WTC11 (cell line): ENCODE results near the gene UFC1. TPM values are rescaled to one million over a fixed set of nuclear protein-coding genes. Genes with fewer than 3 reads are reported as not detected.
A peak's percentile ranks its signal among the peaks of the same experiment; 100 is the strongest.

Experiments
- ATAC-seq: fragments of 200-7000 bp; cut with Tn5 transposase; 2 replicates; pipeline ENCODE4 v1.10.0; 2021; ENCODE audit warnings: mild to moderate bottlenecking, moderate library complexity
- CTCF ChIA-PET: fragments of 300-600 bp; sonication (Branson Sonifier 250); formaldehyde crosslinking; loops from one replicate; lab custom pipeline; 2021; ENCODE audit warnings: antibody characterized with exemption; lab: Charles Lee
- POLR2A ChIA-PET: fragments of 350-600 bp; sonication (Branson Sonifier 250); formaldehyde crosslinking; loops from one replicate; lab custom pipeline; 2021; ENCODE audit warnings: antibody characterized with exemption; lab: Charles Lee
- DNase-seq: peaks from one replicate; pipeline ENCODE4 v3.0.0; 2021; ENCODE audit warnings: low spot score
- H3K27ac Mint-ChIP-seq: 2 replicates; pipeline ENCODE4 v1.8.0; 2021; ENCODE audit warnings: mixed read lengths
- H3K27me3 Mint-ChIP-seq: 2 replicates; pipeline ENCODE4 v1.8.0; 2021; ENCODE audit warnings: low read depth, mild to moderate bottlenecking, moderate library complexity, mixed read lengths
- H3K36me3 Mint-ChIP-seq: 2 replicates; pipeline ENCODE4 v1.8.0; 2021; ENCODE audit warnings: mixed read lengths
- H3K4me1 Mint-ChIP-seq: 2 replicates; pipeline ENCODE4 v1.8.0; 2022; ENCODE audit warnings: mixed read lengths
- H3K4me3 Mint-ChIP-seq: 2 replicates; pipeline ENCODE4 v1.8.0; 2021; ENCODE audit warnings: mild to moderate bottlenecking, moderate library complexity, mixed read lengths
- H3K9me3 Mint-ChIP-seq: 2 replicates; pipeline ENCODE4 v1.8.0; 2021; ENCODE audit warnings: mixed read lengths
- ARID4B ChIP-seq: sonication (generic); formaldehyde crosslinking; IDR thresholded peaks from 2 replicates; pipeline ENCODE4 v1.8.0; 2023; ENCODE audit warnings: missing genetic modification reagents, mild to moderate bottlenecking, borderline replicate concordance
- ATF1 ChIP-seq: sonication (generic); formaldehyde crosslinking; IDR thresholded peaks from 2 replicates; pipeline ENCODE4 v1.8.1; 2023; ENCODE audit warnings: mild to moderate bottlenecking, moderate library complexity, missing genetic modification reagents
- CBFB ChIP-seq: sonication (generic); formaldehyde crosslinking; IDR thresholded peaks from 2 replicates; pipeline ENCODE4 v1.8.1; 2022; ENCODE audit warnings: mild to moderate bottlenecking, low read depth, missing genetic modification reagents
- CREM ChIP-seq: sonication (generic); formaldehyde crosslinking; IDR thresholded peaks from 2 replicates; pipeline ENCODE4 v1.8.1; 2022; ENCODE audit warnings: mild to moderate bottlenecking, missing genetic modification reagents, moderate library complexity
- E2F5 ChIP-seq: sonication (generic); formaldehyde crosslinking; IDR thresholded peaks from 2 replicates; pipeline ENCODE4 v1.8.1; 2022; ENCODE audit warnings: mild to moderate bottlenecking, moderate library complexity, missing genetic modification reagents
- FOXK1 ChIP-seq: sonication (generic); formaldehyde crosslinking; IDR thresholded peaks from 2 replicates; pipeline ENCODE4 v1.8.0; 2022; ENCODE audit warnings: mild to moderate bottlenecking, moderate library complexity, missing genetic modification reagents
- FOXP4 ChIP-seq: sonication (generic); formaldehyde crosslinking; IDR thresholded peaks from 2 replicates; pipeline ENCODE4 v1.8.0; 2022; ENCODE audit warnings: mild to moderate bottlenecking, missing genetic modification reagents
- GTF2I ChIP-seq: fragments of 250-450 bp; sonication (Bioruptor Pico); conservative IDR thresholded peaks from 2 replicates; pipeline ENCODE4 v1.4.0; 2021; ENCODE audit warnings: mild to moderate bottlenecking
- RELA ChIP-seq: sonication (generic); formaldehyde crosslinking; IDR thresholded peaks from 2 replicates; pipeline ENCODE4 v1.8.1; 2022; ENCODE audit warnings: missing genetic modification reagents, mild to moderate bottlenecking, borderline replicate concordance
- TP53 ChIP-seq: sonication (generic); formaldehyde crosslinking; IDR thresholded peaks from 2 replicates; pipeline ENCODE4 v1.8.1; 2023; ENCODE audit warnings: mild to moderate bottlenecking, missing genetic modification reagents
- ZMAT4 ChIP-seq: fragments of 250-450 bp; sonication (Bioruptor Pico); IDR thresholded peaks from 2 replicates; pipeline ENCODE4 v1.9.0; 2021; ENCODE audit warnings: mild to moderate bottlenecking
- total RNA-seq: library from RNA; stranded (reverse); gene quantifications from 3 replicates; pipeline ENCODE4 v1.2.3, GENCODE V29; 2021
- TF ChIP-seq, protein P1 (sequence below): sonication (generic); formaldehyde crosslinking; IDR thresholded peaks from 2 replicates; pipeline ENCODE4 v1.8.0; 2023; ENCODE audit warnings: mild to moderate bottlenecking, missing genetic modification reagents

UFC1 gene
- total RNA-seq, 1 experiment from 2014 or later: 56.2 TPM

- no peak for ATAC-seq
- ChIA-PET CTCF (interaction anchor here (1.1 to 2.5 kb wide), 5 partner anchors 8 to 104 kb away, joined by 3 to 41 read pairs (median 7); partner anchors contain the start of genes PPOX and TOMM40L), POLR2A (interaction anchor here (1.1 to 1.5 kb wide), 2 partner anchors 44 to 130 kb away, joined by 3 to 5 read pairs; partner anchors contain the start of gene DEDD)
- H3K27me3 Mint-ChIP-seq: no peaks in the 10 kb centered on the region
- H3K4me3 Mint-ChIP-seq: peak overlapping the region; percentile 97
- DNase-seq: no peak
- H3K9me3 Mint-ChIP-seq: no peaks in the 10 kb centered on the region
- H3K27ac Mint-ChIP-seq: peak overlapping the region; percentile 60; the same call in 1 of the 2 replicates
- TF ChIP-seq, protein P1, sequence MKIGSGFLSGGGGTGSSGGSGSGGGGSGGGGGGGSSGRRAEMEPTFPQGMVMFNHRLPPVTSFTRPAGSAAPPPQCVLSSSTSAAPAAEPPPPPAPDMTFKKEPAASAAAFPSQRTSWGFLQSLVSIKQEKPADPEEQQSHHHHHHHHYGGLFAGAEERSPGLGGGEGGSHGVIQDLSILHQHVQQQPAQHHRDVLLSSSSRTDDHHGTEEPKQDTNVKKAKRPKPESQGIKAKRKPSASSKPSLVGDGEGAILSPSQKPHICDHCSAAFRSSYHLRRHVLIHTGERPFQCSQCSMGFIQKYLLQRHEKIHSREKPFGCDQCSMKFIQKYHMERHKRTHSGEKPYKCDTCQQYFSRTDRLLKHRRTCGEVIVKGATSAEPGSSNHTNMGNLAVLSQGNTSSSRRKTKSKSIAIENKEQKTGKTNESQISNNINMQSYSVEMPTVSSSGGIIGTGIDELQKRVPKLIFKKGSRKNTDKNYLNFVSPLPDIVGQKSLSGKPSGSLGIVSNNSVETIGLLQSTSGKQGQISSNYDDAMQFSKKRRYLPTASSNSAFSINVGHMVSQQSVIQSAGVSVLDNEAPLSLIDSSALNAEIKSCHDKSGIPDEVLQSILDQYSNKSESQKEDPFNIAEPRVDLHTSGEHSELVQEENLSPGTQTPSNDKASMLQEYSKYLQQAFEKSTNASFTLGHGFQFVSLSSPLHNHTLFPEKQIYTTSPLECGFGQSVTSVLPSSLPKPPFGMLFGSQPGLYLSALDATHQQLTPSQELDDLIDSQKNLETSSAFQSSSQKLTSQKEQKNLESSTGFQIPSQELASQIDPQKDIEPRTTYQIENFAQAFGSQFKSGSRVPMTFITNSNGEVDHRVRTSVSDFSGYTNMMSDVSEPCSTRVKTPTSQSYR (CRISPR knock-in tag): no peak
- TF ChIP-seq FOXP4 (CRISPR knock-in tag) (no peak), CBFB (CRISPR knock-in tag) (no peak), ARID4B (CRISPR knock-in tag) (no peak), RELA (CRISPR knock-in tag) (no peak), ZMAT4 (CRISPR knock-in tag) (no peak), GTF2I (no peak), FOXK1 (CRISPR knock-in tag) (no peak), ATF1 (no peak)
- peaks cover 39% of the 10 kb centered on the region for H3K36me3 Mint-ChIP-seq
- peaks cover 20% of the 10 kb centered on the region for H3K4me1 Mint-ChIP-seq
These were observed 22.1 kb downstream of the UFC1 start for GRCh38 chr1:161175771-161176453.

- Mint-ChIP-seq H3K9me3 (no peaks in the 10 kb centered on the region), H3K4me1 (peaks cover 20% of the 10 kb centered on the region), H3K36me3 (peaks cover 34% of the 10 kb centered on the region), H3K27me3 (no peaks in the 10 kb centered on the region), H3K4me3 (peak overlapping the region; percentile 97), H3K27ac (peak overlapping the region; percentile 100; the same call in 1 of the 2 replicates)
- POLR2A ChIA-PET: interaction anchor here (0.9 to 1.7 kb wide), 7 partner anchors 10 to 137 kb away, joined by 3 to 9 read pairs (median 3); partner anchors contain the start of genes ADAMTS4, DEDD, PPOX and SDHC
- TF ChIP-seq TP53 (CRISPR knock-in tag): 0 out of 2 replicates have a peak, but pooled peaks have one; percentile 1
- no peak for TF ChIP-seq CREM (CRISPR knock-in tag)
- no peak for TF ChIP-seq E2F5 (CRISPR knock-in tag)
- CTCF ChIA-PET: interaction anchor here (1.1 to 2.5 kb wide), 13 partner anchors 8 to 205 kb away, joined by 3 to 41 read pairs (median 6); partner anchors contain the start of genes KLHDC9, NDUFS2, PPOX and TOMM40L
- no peak for DNase-seq
- peak; percentile 4 for ATAC-seq
These were observed 22.8 kb downstream of the UFC1 start for GRCh38 chr1:161176468-161177111.
